Measurements from ENCODE around the gene USP53. TPM values are rescaled to one million over a fixed set of nuclear protein-coding genes. Genes with fewer than 3 reads are reported as not detected.
"Not testable (repeated sequence)": the region's sequence is repeated elsewhere in the genome, so short reads cannot be mapped to it uniquely, and the experiment has no call there.

Gene USP53
- total RNA-seq, 1 experiment from 2014 or later, result 68.0 TPM

DNA sequence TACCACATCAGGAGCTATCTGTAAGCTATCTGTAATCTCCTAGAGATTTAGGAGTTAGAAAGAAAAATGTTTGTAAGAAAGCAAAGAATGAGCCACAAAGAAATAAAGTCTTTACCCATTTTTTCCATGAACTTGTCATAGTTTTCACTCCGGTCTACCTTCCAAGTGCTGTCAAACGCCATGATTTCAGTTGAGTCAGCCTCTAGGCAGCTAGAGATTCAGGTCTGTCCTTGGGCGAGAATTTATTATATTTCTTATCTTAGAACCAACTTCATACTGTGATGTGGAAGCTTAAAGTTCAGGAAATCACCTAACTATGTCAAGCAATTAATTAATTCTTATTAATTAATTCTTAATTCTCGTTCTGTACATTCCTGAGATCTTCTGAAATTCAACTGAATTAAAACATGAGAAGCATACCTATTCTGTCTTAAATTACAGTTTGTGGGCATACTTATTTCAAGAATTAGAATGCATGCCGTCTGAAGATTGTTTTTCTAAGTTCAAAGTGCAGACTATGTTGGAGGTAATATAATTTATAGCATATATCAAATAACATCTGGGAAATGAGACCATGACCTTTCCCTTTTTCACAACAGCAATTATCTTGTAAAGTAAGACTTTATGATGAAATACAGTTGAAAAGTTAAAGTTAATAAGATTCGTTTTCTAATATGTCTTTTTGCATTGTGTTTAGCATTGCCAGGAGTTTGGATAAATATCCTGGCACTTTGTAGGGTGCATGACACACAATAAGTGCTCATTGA lies 109.6 kb downstream of the USP53 start, which contains the start of gene FABP2:
Gene FABP2 (minus strand): TSS at position 218 of the 767 bp plus-strand sequence. CDS start 36 bp downstream, at position 182.
- intact Hi-C loops (cut with micrococcal nuclease), result no loop called here
- H3K27ac Mint-ChIP-seq (ENCODE audit: low read depth, unreplicated experiment), result no peak within 1 kb of the TSS
- no peak for DNase-seq (ENCODE audit: unreplicated experiment)
- peaks cover 7% of the 10 kb centered on the region for H3K27me3 Mint-ChIP-seq (ENCODE audit: insufficient read depth, unreplicated experiment)
- TF ChIP-seq, protein P1, sequence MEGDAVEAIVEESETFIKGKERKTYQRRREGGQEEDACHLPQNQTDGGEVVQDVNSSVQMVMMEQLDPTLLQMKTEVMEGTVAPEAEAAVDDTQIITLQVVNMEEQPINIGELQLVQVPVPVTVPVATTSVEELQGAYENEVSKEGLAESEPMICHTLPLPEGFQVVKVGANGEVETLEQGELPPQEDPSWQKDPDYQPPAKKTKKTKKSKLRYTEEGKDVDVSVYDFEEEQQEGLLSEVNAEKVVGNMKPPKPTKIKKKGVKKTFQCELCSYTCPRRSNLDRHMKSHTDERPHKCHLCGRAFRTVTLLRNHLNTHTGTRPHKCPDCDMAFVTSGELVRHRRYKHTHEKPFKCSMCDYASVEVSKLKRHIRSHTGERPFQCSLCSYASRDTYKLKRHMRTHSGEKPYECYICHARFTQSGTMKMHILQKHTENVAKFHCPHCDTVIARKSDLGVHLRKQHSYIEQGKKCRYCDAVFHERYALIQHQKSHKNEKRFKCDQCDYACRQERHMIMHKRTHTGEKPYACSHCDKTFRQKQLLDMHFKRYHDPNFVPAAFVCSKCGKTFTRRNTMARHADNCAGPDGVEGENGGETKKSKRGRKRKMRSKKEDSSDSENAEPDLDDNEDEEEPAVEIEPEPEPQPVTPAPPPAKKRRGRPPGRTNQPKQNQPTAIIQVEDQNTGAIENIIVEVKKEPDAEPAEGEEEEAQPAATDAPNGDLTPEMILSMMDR (IDR thresholded peaks at IDR 0.05; ENCODE audit: unreplicated experiment), result no peak
- H3K4me1 Mint-ChIP-seq (ENCODE audit: insufficient read depth, unreplicated experiment), result no peaks in the 10 kb centered on the region
- no peaks in the 10 kb centered on the region for H3K36me3 Mint-ChIP-seq (ENCODE audit: insufficient read depth, unreplicated experiment)
- H3K4me3 Mint-ChIP-seq (ENCODE audit: unreplicated experiment), result no peak within 1 kb of the TSS
- H3K9me3 Mint-ChIP-seq (ENCODE audit: unreplicated experiment), result no peaks in the 10 kb centered on the region
- POLR2A ChIA-PET, result interaction anchor here (0.7 kb wide), 1 partner anchor 28 kb away, joined by 3 read pairs; no protein-coding TSS in a partner anchor
- CTCF ChIA-PET, result no interaction called here
- BruUV-seq (replicated peaks), result no TSS peak

DNA sequence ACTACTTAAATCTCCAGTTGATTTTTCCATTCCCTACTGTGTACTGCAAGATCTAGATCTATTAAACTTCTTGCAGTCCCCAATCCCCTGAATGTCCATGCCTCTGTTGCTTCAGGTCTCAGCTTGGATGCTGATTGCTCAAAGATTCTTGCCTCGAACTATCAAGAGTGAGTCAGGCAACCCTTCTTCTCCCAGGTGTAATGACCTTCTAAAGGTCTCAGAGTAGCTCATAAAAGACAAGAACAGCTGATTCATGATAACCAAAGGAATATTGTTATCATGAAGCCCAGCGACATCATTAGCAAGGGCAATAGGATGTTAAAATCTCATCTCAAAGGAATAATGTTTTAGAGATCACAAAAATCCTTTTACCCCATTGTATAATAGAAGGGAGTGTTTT lies 116.2 kb downstream of the USP53 start:
- intact Hi-C loops (cut with micrococcal nuclease), result no loop called here
- no TSS peak for BruUV-seq (replicated peaks)
- CTCF ChIA-PET, result no interaction called here
- no peaks in the 10 kb centered on the region for H3K27me3 Mint-ChIP-seq (ENCODE audit: insufficient read depth, unreplicated experiment)
- no peaks in the 10 kb centered on the region for H3K9me3 Mint-ChIP-seq (ENCODE audit: unreplicated experiment)
- H3K36me3 Mint-ChIP-seq (ENCODE audit: insufficient read depth, unreplicated experiment), result no peaks in the 10 kb centered on the region
- no peak overlapping the region for H3K27ac Mint-ChIP-seq (ENCODE audit: low read depth, unreplicated experiment)
- no peak overlapping the region for H3K4me3 Mint-ChIP-seq (ENCODE audit: unreplicated experiment)
- TF ChIP-seq, protein P1 (IDR thresholded peaks at IDR 0.05; ENCODE audit: unreplicated experiment), result no peak
- DNase-seq (ENCODE audit: unreplicated experiment), result no peak
- H3K4me1 Mint-ChIP-seq (ENCODE audit: insufficient read depth, unreplicated experiment), result no peaks in the 10 kb centered on the region
- POLR2A ChIA-PET, result interaction anchor here (0.6 kb wide), 1 partner anchor 15 kb away, joined by 3 read pairs; no protein-coding TSS in a partner anchor

DNA sequence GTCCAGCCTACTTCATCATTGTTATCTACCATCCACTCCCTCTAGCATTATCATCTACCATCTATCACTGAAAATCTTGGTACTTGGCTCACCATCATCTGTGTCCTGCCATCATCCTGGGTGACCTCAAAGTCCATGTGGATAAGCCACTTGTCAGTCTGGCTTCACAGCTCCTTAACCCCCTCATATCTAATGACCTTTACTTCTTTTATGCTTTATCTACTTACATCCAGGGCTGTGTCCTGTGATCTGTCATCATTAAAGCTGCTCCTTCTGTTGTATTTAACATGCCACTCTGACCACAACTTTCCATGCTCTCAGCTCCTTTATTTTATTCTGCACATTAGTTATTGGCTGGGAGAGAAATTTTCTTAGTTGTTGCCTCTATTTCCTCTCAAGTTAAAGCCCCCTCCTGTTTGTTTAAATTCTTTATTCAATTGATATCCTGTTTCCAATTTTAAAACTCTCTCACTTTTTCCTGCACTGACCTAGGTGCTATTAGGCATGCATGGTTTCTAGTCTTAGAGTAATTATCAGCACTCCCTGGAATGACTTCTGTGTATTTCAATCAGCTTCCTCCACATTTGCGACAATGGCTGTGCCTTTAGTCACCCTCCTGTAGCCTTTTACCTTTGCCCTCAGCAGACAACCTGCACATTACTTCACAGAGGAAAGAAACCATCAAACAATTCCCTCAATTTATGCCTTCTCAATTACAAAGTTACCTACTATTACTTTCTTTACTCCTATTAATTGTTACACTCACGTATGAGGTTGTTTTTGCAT lies 117.5 kb downstream of the USP53 start:
- Mint-ChIP-seq H3K27ac (ENCODE audit: low read depth, unreplicated experiment) (no peak overlapping the region), H3K4me1 (ENCODE audit: insufficient read depth, unreplicated experiment) (no peaks in the 10 kb centered on the region), H3K9me3 (ENCODE audit: unreplicated experiment) (no peaks in the 10 kb centered on the region), H3K36me3 (ENCODE audit: insufficient read depth, unreplicated experiment) (no peaks in the 10 kb centered on the region), H3K27me3 (ENCODE audit: insufficient read depth, unreplicated experiment) (no peaks in the 10 kb centered on the region), H3K4me3 (ENCODE audit: unreplicated experiment) (no peak overlapping the region)
- intact Hi-C loops (cut with micrococcal nuclease), result no loop called here
- TF ChIP-seq, protein P1 (IDR thresholded peaks at IDR 0.05; ENCODE audit: unreplicated experiment), result no peak
- no peak for DNase-seq (ENCODE audit: unreplicated experiment)
- BruUV-seq (replicated peaks), result no TSS peak
- ChIA-PET CTCF (interaction anchor here (0.5 to 1.1 kb wide), 2 partner anchors 9 to 23 kb away, joined by 3 to 4 read pairs; no protein-coding TSS in a partner anchor), POLR2A (no interaction called here)

DNA sequence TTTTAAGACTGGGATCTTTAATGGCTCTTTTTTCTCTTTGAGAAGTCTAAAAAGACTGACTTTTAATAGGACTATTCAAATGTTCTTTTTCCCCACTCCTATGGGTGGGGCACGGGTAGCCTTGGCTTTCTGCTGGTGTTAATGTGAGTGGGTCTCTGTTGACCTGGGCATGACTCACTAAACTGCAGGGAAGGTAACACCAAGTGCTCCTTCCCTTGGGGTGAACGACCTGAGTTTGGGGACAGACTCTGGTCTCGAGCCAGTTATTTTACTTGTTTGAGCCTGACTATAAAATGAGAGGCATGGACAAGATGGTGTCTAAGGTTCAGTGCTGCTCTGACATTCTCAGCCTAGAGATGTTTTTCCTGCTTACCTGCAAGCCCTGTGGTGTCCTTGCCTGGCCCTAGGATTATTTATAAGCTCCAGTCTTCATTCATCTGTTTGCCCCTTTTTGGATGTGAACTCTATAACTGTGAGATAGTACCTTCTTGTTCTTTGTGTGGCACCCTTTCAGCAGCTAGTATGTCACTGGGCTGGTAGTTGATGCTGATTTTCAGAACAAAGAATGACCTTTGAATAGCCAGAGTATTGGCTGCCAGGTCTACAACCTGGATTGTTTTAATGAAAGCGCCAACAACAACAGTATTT lies 123.9 kb downstream of the USP53 start:
- H3K27me3 Mint-ChIP-seq (ENCODE audit: insufficient read depth, unreplicated experiment); DNase-seq (ENCODE audit: unreplicated experiment); H3K4me3 Mint-ChIP-seq (ENCODE audit: unreplicated experiment); H3K36me3 Mint-ChIP-seq (ENCODE audit: insufficient read depth, unreplicated experiment); intact Hi-C loops (cut with micrococcal nuclease); H3K27ac Mint-ChIP-seq (ENCODE audit: low read depth, unreplicated experiment); BruUV-seq (replicated peaks); H3K4me1 Mint-ChIP-seq (ENCODE audit: insufficient read depth, unreplicated experiment); H3K9me3 Mint-ChIP-seq (ENCODE audit: unreplicated experiment): not testable (repeated sequence)
- CTCF ChIA-PET, result interaction anchor here (1.3 kb wide), 1 partner anchor 22 kb away, joined by 3 read pairs; no protein-coding TSS in a partner anchor
- POLR2A ChIA-PET, result interaction anchor here (0.6 kb wide), 1 partner anchor 128 kb away, joined by 3 read pairs; no protein-coding TSS in a partner anchor
